ENCODE results near the gene RBM33.

The RBM33 gene

DNA sequence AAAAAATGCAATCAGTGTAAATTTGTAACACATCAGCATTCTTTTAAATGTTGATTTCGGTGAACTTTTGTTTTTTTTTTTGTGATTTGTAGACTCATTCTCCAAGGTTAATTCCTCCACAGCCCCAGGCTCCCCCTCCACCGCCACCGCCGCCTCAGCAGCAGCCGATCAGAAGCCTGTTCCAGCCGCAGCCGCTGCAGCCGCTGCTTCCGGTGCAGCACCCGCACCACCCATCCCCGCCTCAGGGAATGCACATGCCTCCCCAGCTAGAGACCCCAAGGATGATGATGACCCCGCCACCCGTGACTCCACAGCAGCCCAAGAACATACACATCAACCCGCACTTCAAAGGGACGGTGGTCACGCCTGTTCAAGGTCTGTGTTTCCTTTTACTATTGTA is 66.6 kb downstream of the RBM33 start:
- TF ChIP-seq, protein P1, sequence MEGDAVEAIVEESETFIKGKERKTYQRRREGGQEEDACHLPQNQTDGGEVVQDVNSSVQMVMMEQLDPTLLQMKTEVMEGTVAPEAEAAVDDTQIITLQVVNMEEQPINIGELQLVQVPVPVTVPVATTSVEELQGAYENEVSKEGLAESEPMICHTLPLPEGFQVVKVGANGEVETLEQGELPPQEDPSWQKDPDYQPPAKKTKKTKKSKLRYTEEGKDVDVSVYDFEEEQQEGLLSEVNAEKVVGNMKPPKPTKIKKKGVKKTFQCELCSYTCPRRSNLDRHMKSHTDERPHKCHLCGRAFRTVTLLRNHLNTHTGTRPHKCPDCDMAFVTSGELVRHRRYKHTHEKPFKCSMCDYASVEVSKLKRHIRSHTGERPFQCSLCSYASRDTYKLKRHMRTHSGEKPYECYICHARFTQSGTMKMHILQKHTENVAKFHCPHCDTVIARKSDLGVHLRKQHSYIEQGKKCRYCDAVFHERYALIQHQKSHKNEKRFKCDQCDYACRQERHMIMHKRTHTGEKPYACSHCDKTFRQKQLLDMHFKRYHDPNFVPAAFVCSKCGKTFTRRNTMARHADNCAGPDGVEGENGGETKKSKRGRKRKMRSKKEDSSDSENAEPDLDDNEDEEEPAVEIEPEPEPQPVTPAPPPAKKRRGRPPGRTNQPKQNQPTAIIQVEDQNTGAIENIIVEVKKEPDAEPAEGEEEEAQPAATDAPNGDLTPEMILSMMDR (IDR thresholded peaks at IDR 0.05; ENCODE audit: insufficient read depth, missing control alignments): no peak

DNA sequence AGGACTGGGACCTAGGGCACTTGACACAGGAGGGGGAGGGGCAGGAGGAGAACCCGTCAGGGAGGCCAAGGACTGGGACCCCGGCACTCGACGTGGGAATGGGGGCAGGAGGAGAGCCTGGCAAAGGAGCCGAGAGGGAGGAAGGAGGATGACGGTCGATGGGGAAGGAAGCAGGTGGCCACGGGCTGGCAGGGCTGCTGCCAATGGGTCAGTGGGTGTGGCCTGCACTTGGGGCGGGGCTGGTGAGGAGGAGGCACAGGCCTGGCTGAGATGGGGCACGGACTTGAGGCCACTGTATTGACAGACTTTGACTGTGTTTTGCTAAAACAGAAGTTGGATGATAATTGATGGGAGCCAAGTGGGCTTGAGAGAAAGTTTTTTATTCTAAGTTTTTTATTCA is 68.9 kb downstream of the RBM33 start:
- FAIRE-seq (no peak), DNase-seq (ENCODE audit: insufficient read length, low spot score) (no peak)
- TF ChIP-seq, protein P1 (IDR thresholded peaks at IDR 0.05; ENCODE audit: insufficient read depth, missing control alignments): no peak

More for the DNA sequence above, 66.6 kb downstream of the RBM33 start:
- FAIRE-seq: no peak
- no peak for DNase-seq (ENCODE audit: insufficient read length, low spot score)

DNA sequence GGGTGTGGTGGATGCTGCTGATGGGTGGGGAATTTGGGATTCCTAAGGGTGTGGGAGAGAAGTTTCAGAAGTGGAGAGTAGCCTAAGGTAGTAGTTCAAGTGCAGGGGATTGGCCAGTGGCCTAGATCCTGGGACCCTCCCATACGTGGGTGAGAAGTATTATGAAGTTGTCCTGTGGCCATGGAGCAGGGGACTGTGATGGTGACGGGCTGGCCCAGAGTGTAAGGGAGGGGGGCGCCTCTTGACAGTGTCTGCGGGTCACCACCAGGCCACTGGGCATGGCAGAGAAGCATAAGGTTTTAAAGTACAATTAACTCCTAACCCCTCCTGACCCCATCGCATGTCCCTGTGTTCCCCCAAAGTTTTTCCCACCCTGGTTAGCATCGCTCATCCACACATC is 70.2 kb downstream of the RBM33 start:
- TF ChIP-seq, protein P1 (IDR thresholded peaks at IDR 0.05; ENCODE audit: insufficient read depth, missing control alignments): no peak
- DNase-seq (ENCODE audit: insufficient read length, low spot score) (no peak), FAIRE-seq (no peak)

DNA sequence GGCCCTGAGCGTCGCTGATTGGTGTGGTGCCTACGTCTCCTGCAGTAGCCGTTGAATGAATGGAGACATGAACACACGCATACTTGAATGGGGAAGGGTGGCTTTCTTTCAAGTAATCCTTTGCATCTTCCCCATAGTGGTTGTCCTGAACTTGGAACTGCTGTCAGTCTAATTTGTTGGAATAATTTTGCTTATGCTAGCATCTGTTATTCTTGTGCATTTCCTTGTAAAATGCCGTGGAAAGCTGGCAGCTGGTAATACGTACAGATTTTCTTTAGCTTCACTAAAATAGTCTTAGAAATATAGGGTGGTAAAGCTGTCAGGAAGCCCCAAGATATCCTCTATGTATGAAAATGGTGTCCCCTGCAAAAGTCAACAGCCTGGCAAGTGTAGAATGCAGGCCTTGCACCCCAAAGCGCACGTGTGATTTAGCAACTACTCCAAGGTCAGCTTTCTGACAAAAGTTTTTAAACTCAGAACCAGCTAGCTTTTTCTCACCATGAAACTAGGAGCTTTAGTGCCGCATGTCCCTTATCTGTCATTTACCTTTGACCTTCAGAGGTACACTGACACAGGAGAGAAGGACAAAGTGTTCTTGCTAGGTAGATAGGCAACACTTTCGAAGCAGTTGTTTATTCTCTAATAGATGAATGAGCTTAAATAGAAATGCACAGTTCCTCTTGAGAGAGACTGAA is 70.8 kb downstream of the RBM33 start:
- FAIRE-seq: no peak
- TF ChIP-seq, protein P1 (IDR thresholded peaks at IDR 0.05; ENCODE audit: insufficient read depth, missing control alignments): no peak
- DNase-seq (ENCODE audit: insufficient read length, low spot score): no peak

DNA sequence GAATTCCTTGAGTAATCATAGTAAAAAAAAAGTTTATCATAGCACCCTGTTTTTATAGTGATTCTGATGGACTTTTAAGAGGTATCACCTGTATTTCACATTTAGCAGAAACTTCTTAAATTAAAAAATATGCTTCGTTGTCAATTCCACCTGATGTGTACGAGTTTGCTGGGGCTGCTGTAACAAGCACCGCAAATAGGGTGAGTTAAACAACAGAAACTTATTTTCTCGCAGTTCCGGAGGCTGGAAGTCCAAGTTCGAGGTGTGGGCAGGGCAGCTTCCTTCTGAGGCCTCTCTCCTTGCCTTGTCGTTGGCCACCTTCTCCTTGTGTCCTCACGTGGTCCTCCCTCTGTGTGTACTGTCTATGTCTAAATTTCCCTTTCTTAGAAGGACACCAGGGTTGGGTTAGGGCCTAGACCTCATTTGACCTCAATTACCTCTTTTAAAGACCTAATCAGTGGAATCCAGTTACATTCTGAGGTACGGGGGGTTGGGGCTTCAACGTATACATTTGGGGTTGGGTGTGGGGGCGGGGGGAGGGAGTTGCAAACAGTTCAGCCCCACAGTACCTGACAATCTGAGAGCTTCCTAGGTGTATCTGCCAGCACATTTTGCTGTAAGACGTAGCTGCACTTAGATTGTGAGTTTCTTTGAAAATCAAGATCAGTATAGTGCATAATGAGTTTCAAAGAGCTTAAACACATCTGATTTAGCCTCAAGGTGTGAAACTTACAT is 72.7 kb downstream of the RBM33 start:
- FAIRE-seq: no peak
- no peak for DNase-seq (ENCODE audit: insufficient read length, low spot score)
- TF ChIP-seq, protein P1 (IDR thresholded peaks at IDR 0.05; ENCODE audit: insufficient read depth, missing control alignments): no peak

DNA sequence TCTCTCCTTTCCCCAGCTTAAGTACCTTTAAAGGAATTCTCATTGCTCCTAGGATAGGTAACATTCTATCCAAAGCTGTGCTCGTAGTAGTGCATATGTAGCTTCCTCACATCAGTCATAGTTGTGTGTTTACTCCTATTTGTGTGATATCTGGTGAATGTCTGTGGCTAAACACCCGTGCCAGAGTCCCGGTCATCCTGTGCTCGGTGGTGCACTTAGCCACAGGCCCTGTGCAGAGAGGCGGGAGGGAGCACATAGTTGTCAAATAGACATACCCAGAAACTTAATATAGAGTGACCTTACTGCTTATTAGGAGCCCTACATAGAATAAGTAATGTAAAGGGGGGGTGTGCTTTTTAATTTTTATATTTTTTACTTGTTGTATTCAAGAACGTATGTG is 76.6 kb downstream of the RBM33 start:
- DNase-seq (ENCODE audit: insufficient read length, low spot score) (no peak), FAIRE-seq (no peak)
- TF ChIP-seq, protein P1 (IDR thresholded peaks at IDR 0.05; ENCODE audit: insufficient read depth, missing control alignments): no peak

DNA sequence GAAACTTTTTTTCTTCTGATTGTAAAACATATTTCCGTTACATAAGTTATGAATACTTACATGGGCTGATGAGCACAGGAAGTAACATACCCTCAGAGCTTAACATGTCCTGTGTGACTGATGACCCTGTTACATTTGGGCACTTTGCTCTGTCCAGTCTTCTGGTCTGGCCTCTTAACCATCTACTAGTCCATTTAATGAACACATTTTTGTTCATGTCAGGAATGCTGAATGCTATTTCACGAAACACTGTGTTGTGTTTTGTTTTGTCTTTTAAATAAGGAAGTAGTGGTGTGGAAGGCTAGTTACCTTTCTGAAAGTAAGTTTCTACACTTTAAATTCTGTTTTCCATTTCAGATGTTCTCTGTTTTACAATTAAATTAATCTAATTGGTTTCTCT is 77.7 kb downstream of the RBM33 start:
- TF ChIP-seq, protein P1 (IDR thresholded peaks at IDR 0.05; ENCODE audit: insufficient read depth, missing control alignments): no peak
- no peak for DNase-seq (ENCODE audit: insufficient read length, low spot score)
- FAIRE-seq: no peak

All from D721Med (cell line).